Tibial nerve (tissue), 4 donors: ENCODE data around the gene SERTM2. TPM values are rescaled to one million over a fixed set of nuclear protein-coding genes. Genes with fewer than 3 reads are reported as not detected.

Experiments used
- DNase-seq, 2 donors: peaks; one replicate each; pipeline ENCODE4 v3.0.0-alpha.2; 2019; ENCODE audit warnings: low spot score in 2 of 2
- H3K27ac ChIP-seq, 4 donors: fragments of 200-600 bp; sonication (generic) in 3 of 4; one replicate each; pipeline ENCODE4 v1.5.1; 2017 to 2019; ENCODE audit warnings: mild to moderate bottlenecking in 1 of 4
- H3K27me3 ChIP-seq, 2 donors: fragments of 200-600 bp; sonication (generic) in 1 of 2; one replicate each; pipeline versions ENCODE4 v1.5.1 to v1.6.0; 2017 to 2019
- H3K36me3 ChIP-seq, 3 donors: fragments of 200-600 bp; sonication (generic); one replicate each; pipeline ENCODE4 v1.5.1; 2018 to 2019
- H3K4me1 ChIP-seq, 4 donors: fragments of 200-600 bp; sonication (generic) in 3 of 4; one replicate each; pipeline ENCODE4 v1.5.1; 2017 to 2019
- H3K4me3 ChIP-seq, 4 donors: fragments of 200-600 bp; sonication (generic) in 3 of 4; one replicate each; pipeline ENCODE4 v1.5.1; 2017 to 2019; ENCODE audit warnings: mild to moderate bottlenecking in 1 of 4, moderate library complexity in 1 of 4
- H3K9me3 ChIP-seq, 4 donors: fragments of 200-600 bp; sonication (generic) in 3 of 4; one replicate each; pipeline ENCODE4 v1.5.1; 2017 to 2019
- CTCF ChIP-seq, 5 experiments: fragments of 200-600 bp in 3 of 5; fragments of 450-650 bp in 2 of 5; sonication (generic) in 3 of 5; IDR thresholded peaks; one replicate each; pipeline ENCODE4 v1.5.1; 2016 to 2019; ENCODE audit warnings: antibody characterized with exemption in 5 of 5, mild to moderate bottlenecking in 3 of 5, moderate library complexity in 2 of 5
- EP300 ChIP-seq, 2 donors: sonication (generic); formaldehyde crosslinking; IDR thresholded peaks; one replicate each; pipeline ENCODE4 v1.6.1; 2017; ENCODE audit warnings: antibody characterized with exemption in 2 of 2, mild to moderate bottlenecking in 1 of 2
- POLR2A ChIP-seq, 2 donors: fragments of 450-650 bp; IDR thresholded peaks; one replicate each; pipeline ENCODE4 v1.6.1; 2017; ENCODE audit warnings: antibody characterized with exemption in 2 of 2, mild to moderate bottlenecking in 2 of 2, moderate library complexity in 2 of 2
- WGBS, 2 donors: methylation state at CpG; one replicate each; pipeline ENCODE4 v1.1.5; 2018; 5-methylcytosine and 5-hydroxymethylcytosine counted together
- total RNA-seq, 4 donors: library from RNA; depleted of rRNA; stranded (reverse); fragments of >200 nt; gene quantifications; one replicate each; pipeline ENCODE4 v1.1.0, GENCODE V29; 2016

The SERTM2 gene
- total RNA-seq, 4 donors from 2014 or later = not detected

DNA sequence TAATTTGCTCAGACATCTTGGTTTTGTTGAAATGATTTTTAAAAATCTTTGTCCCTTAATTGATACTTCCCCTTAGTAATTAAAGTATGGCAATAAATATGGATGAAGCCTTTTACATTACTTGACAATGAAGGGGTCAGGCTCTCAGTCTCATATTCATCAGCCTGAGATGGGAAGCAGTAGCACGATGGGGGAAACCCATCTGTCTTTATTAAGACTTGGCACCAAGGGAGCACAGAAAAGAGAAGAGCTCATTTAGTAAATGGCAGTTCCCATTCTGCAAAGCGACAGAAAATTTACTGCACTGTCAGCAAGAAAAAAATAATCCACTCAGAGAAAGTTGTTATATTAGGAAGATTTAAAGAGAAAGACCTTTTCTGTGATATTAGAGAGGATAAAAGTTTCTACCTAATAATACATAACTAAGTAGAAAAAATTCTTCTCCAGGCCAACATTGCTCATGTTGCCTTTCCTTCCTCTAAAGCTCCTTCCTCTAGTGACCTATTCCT lies 7.9 kb upstream of the SERTM2 start:
- no peaks in the 10 kb centered on the region for H3K4me1 ChIP-seq
- no peak overlapping the region for H3K4me3 ChIP-seq
- no peaks in the 10 kb centered on the region for H3K36me3 ChIP-seq
- no peak for DNase-seq
- WGBS, 2 donors = 22% methylated on average over 2 of the region's 2 CpGs
- H3K27me3 ChIP-seq = peaks cover 0 to 12% of the 10 kb centered on the region in 2 donors
- H3K9me3 ChIP-seq = no peaks in the 10 kb centered on the region
- TF ChIP-seq POLR2A (IDR thresholded peaks at IDR 0.05) (no peak), EP300 (IDR thresholded peaks at IDR 0.05) (no peak), CTCF (IDR thresholded peaks at IDR 0.05) (no peak)
- no peak overlapping the region for H3K27ac ChIP-seq

DNA sequence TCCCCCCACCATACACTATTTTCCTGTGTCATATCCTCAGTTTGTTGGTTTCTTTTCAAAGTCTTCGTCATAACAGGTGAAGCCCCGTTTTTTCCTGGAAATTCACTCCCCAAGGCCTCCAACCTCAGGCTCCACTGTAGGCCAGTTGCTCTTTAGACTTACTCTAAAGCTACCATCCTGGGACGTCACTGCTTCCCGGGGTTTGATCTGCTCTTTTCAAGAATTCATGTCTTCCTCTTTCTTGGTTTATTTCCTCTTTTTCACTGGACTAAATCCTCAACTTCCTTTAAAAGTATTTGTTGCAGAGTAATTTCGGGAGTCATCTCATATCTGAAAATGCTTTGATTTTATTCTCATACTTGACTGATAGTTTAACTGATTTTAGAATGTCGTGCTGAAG lies 6.5 kb upstream of the SERTM2 start:
- TF ChIP-seq EP300 (IDR thresholded peaks at IDR 0.05) = no peak
- no peak for DNase-seq
- Histone ChIP-seq H3K36me3 (no peaks in the 10 kb centered on the region), H3K27ac (no peak overlapping the region), H3K4me1 (no peaks in the 10 kb centered on the region), H3K27me3 (peaks cover 0 to 22% of the 10 kb centered on the region in 2 donors), H3K4me3 (no peak overlapping the region), H3K9me3 (no peaks in the 10 kb centered on the region)
- 55 to 90% methylated on average over 6 of the region's 6 CpGs for WGBS, 2 donors

DNA sequence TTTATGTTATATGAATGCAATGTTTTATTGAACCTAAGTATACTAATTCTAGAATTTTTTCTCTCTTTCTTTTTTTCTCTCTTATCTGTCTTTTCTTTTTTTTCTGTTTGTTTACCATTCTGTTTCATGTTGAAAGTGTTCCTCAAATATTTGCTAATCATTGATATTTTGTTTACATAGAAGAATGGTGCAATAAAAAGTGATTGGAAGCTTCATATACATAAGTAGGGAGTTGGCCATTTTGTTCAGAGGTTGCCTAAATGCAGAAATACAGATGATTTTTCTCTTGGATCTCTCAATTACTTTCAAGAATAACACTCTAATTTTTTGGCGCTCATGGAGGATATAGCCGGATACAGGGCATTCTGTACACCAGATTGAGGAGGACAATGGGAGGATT lies 5.7 kb upstream of the SERTM2 start:
- H3K4me3 ChIP-seq = no peak overlapping the region
- H3K4me1 ChIP-seq = no peaks in the 10 kb centered on the region
- H3K36me3 ChIP-seq = no peaks in the 10 kb centered on the region
- TF ChIP-seq CTCF (IDR thresholded peaks at IDR 0.05) = no peak
- no peak for TF ChIP-seq EP300 (IDR thresholded peaks at IDR 0.05)
- no peak for TF ChIP-seq POLR2A (IDR thresholded peaks at IDR 0.05)
- DNase-seq = no peak
- H3K9me3 ChIP-seq = no peaks in the 10 kb centered on the region
- no peak overlapping the region for H3K27ac ChIP-seq
- H3K27me3 ChIP-seq = peaks cover 0 to 22% of the 10 kb centered on the region in 2 donors
- WGBS, 2 donors = 87 to 96% methylated on average over 2 of the region's 2 CpGs

DNA sequence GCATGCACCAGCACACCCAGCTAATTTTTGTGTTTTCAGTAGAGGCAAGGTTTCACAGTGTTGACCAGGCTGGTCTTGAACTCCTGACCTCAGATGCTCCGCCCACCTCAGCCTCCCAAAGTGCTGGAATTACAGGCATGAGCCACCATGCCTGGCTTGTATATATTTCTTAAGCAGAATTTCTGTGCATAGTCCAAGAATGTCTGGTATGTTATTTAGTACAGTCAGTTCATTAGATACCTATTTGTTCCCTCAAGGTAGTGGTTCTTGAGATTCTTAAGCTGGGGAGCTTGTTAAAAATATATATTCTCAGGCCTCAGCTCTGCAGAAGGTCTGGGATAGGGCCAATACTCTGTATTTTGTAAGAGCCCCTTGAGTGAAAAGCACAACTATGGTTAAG lies 4.6 kb upstream of the SERTM2 start:
- no peak for DNase-seq
- Histone ChIP-seq H3K4me1 (no peaks in the 10 kb centered on the region), H3K9me3 (no peaks in the 10 kb centered on the region), H3K27me3 (peaks cover 0 to 22% of the 10 kb centered on the region in 2 donors), H3K4me3 (no peak overlapping the region), H3K36me3 (no peaks in the 10 kb centered on the region), H3K27ac (no peak overlapping the region)
- 88 to 91% methylated on average over 1 of the region's 1 CpG for WGBS, 2 donors
- TF ChIP-seq CTCF (IDR thresholded peaks at IDR 0.05) (no peak), EP300 (IDR thresholded peaks at IDR 0.05) (no peak), POLR2A (IDR thresholded peaks at IDR 0.05) (no peak)

DNA sequence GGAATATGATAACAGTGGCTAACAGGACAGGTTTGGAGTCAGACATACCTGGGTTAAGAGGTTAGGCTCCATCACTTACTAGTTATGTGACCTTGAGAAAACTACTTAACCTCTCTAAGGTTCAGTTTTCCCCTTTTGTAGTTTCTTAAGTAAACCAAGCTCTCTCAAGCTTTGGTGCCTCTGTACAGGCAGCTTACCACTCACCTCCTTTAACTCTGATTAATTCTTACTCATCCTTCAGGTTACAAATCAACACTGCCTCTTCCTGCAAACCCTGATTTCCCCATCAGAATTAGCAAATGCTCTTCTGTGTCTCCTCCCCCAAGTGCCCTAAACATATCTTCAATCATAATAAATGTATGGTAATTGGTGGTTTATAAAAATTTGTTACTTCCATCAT lies 3.5 kb upstream of the SERTM2 start:
- peaks cover 0 to 22% of the 10 kb centered on the region in 2 donors for H3K27me3 ChIP-seq
- no peak overlapping the region for H3K27ac ChIP-seq
- H3K4me1 ChIP-seq = no peaks in the 10 kb centered on the region
- no peaks in the 10 kb centered on the region for H3K9me3 ChIP-seq
- H3K4me3 ChIP-seq = no peak overlapping the region
- DNase-seq = no peak
- no peak for TF ChIP-seq CTCF (IDR thresholded peaks at IDR 0.05)
- no peaks in the 10 kb centered on the region for H3K36me3 ChIP-seq

GRCh38 chrX:111515298-111515697 lies 3.9 kb downstream of the SERTM2 start:
- no peaks in the 10 kb centered on the region for H3K36me3 ChIP-seq
- TF ChIP-seq CTCF (IDR thresholded peaks at IDR 0.05) (no peak), EP300 (IDR thresholded peaks at IDR 0.05) (no peak), POLR2A (IDR thresholded peaks at IDR 0.05) (no peak)
- peaks cover 0 to 18% of the 10 kb centered on the region in 2 donors for H3K27me3 ChIP-seq
- H3K9me3 ChIP-seq = no peaks in the 10 kb centered on the region
- H3K4me1 ChIP-seq = no peaks in the 10 kb centered on the region
- H3K4me3 ChIP-seq = no peak overlapping the region
- no peak overlapping the region for H3K27ac ChIP-seq
- DNase-seq = no peak
